Measurements from ENCODE around the gene PKDREJ.
"Not testable (repeated sequence)": the region's sequence is repeated elsewhere in the genome, so short reads cannot be mapped to it uniquely, and the experiment has no call there.

PKDREJ gene

DNA sequence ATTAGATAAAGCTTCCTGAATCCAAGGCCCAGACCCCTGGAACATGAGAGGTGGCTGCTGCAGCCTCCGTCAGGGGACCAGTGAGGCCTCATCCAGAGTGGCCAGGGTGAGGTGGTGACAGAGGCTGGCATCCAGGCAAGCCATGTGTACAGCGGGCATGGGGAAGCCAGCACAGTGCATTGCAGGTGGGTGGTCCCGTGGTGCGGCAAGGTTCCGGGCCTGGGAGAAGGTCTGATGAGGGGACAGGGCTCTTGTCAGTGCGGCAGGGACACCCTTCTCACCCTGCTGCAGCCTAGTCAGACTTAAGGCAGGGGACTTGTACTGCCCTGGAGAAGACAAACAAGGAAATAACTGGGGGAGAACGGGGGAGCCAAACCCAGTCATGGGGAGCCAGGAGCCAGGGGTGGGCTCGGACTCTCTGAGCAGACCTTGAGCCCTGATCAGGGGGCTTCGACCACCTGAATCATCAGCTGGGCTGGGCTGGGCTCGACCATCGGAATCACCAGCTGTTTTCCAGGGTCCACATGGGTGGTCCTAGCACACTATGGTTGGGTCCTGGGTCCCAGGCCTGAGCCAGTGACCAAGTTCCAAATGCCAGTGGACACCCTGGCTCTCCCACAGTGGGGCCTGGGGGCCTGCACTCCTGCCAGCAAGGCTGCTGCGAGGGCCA is 9.8 kb upstream of the PKDREJ start:
- no peak overlapping the region for H3K4me3 ChIP-seq (ENCODE audit: low read depth, low read length)
- no peak for TF ChIP-seq POLR2A (IDR thresholded peaks at IDR 0.05; ENCODE audit: extremely low read depth, insufficient read length)
- DNase-seq (ENCODE audit: low read depth): no peak

- DNase-seq (ENCODE audit: low read depth): no peak
- H3K4me3 ChIP-seq (ENCODE audit: low read depth, low read length): no peak overlapping the region
- TF ChIP-seq MYC (IDR thresholded peaks at IDR 0.05; ENCODE audit: low read depth, low read length) (no peak), MAX (IDR thresholded peaks at IDR 0.05; ENCODE audit: low read depth, low read length) (no peak), POLR2A (IDR thresholded peaks at IDR 0.05; ENCODE audit: extremely low read depth, insufficient read length) (no peak)
- TF ChIP-seq, protein P1, sequence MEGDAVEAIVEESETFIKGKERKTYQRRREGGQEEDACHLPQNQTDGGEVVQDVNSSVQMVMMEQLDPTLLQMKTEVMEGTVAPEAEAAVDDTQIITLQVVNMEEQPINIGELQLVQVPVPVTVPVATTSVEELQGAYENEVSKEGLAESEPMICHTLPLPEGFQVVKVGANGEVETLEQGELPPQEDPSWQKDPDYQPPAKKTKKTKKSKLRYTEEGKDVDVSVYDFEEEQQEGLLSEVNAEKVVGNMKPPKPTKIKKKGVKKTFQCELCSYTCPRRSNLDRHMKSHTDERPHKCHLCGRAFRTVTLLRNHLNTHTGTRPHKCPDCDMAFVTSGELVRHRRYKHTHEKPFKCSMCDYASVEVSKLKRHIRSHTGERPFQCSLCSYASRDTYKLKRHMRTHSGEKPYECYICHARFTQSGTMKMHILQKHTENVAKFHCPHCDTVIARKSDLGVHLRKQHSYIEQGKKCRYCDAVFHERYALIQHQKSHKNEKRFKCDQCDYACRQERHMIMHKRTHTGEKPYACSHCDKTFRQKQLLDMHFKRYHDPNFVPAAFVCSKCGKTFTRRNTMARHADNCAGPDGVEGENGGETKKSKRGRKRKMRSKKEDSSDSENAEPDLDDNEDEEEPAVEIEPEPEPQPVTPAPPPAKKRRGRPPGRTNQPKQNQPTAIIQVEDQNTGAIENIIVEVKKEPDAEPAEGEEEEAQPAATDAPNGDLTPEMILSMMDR (IDR thresholded peaks at IDR 0.05; ENCODE audit: low read depth, low read length): no peak
Measured at GRCh38 chr22:46272196-46272595, 9.1 kb upstream of the PKDREJ start.

DNA sequence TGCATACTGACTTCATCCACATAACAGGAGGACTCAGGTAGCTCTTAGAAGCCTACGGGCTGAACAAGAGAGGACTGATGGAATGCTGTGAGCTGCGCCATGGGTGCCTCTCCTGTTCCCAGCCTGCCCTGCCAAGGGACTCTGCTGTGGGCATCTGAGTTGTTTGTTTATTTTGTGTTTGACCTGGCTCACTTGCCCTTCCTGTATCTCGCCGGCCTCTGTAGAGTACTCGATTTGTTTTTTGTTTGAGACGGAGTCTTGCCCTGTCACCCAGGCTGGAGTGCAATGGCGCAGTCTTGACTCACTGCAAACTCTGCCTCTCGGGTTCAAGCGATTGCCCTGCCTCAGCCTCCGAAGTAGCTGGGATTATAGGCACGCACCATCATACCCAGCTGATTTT is 6.4 kb upstream of the PKDREJ start:
- no peak for DNase-seq (ENCODE audit: low read depth)
- H3K4me3 ChIP-seq (ENCODE audit: low read depth, low read length): peak overlapping the region; percentile 16
- TF ChIP-seq, protein P1 (IDR thresholded peaks at IDR 0.05; ENCODE audit: low read depth, low read length): no peak
- TF ChIP-seq MYC (IDR thresholded peaks at IDR 0.05; ENCODE audit: low read depth, low read length) (no peak), MAX (IDR thresholded peaks at IDR 0.05; ENCODE audit: low read depth, low read length) (no peak), POLR2A (IDR thresholded peaks at IDR 0.05; ENCODE audit: extremely low read depth, insufficient read length) (no peak)

GRCh38 chr22:46267431-46268279 is 4.5 kb upstream of the PKDREJ start, which contains the start of gene TTC38:
TSS of gene TTC38 (plus strand) at chr22:46268008. CDS start at chr22:46268040, 32 bp downstream.
- peak within 1 kb of the TSS; percentile 65 for H3K4me3 ChIP-seq (ENCODE audit: low read depth, low read length)
- DNase-seq (ENCODE audit: low read depth): peak; percentile 87
- TF ChIP-seq MAX (IDR thresholded peaks at IDR 0.05; ENCODE audit: low read depth, low read length) (no peak), POLR2A (IDR thresholded peaks at IDR 0.05; ENCODE audit: extremely low read depth, insufficient read length) (peak; percentile 56)

DNA sequence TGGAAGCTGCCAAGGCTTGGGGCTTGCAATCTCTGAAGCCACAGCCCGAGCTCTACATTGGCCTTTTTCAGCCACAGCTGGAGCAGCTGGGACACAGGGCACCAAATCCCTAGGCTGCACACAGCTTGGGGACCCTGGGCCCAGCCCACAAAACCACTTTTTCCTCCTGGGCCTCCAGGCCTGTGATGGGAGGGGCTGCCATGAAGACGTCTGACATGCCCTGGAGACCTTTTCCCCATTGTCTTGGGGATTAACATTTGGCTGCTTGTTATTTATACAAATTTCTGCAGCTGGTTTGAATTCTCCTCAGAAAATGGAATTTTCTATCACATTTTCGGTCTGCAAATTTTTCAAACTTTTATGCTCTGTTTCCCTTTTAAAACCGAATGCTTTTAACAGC is 2.5 kb upstream of the PKDREJ start:
- DNase-seq (ENCODE audit: low read depth); H3K4me3 ChIP-seq (ENCODE audit: low read depth, low read length): not testable (repeated sequence)

DNA sequence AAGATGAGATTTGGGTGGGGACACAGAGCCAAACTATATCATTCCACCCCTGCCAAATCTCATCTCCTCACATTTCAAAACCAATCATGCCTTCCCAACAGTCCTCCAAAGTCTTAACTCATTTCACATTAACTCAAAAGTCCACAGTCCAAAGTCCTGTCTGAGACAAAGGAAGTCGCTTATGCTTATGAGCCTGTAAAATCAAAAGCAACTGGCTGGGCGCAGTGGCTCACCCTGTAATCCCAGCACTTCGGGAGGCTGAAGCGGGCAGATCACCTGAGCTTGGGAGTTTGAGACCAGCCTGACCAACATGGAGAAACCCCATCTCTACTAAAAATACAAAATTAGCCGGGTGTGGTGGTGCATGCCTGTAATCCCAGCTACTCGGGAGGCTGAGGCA is 1.4 kb upstream of the PKDREJ start:
- DNase-seq (ENCODE audit: low read depth); H3K4me3 ChIP-seq (ENCODE audit: low read depth, low read length): not testable (repeated sequence)

GRCh38 chr22:46262449-46263215 is 511 bp downstream of the PKDREJ start:
- TF ChIP-seq MAX (IDR thresholded peaks at IDR 0.05; ENCODE audit: low read depth, low read length) (no peak), MYC (IDR thresholded peaks at IDR 0.05; ENCODE audit: low read depth, low read length) (no peak), POLR2A (IDR thresholded peaks at IDR 0.05; ENCODE audit: extremely low read depth, insufficient read length) (no peak)
- TF ChIP-seq, protein P1 (IDR thresholded peaks at IDR 0.05; ENCODE audit: low read depth, low read length): no peak
- no peak overlapping the region for H3K4me3 ChIP-seq (ENCODE audit: low read depth, low read length)
- DNase-seq (ENCODE audit: low read depth): no peak
